H9 (cell line): Measurements from ENCODE around the gene WDHD1. TPM values are rescaled to one million over a fixed set of nuclear protein-coding genes. Genes with fewer than 3 reads are reported as not detected.

Source experiments
- DNase-seq: peaks from one replicate; pipeline ENCODE4 v3.0.0-alpha.2; 2017
- H2AFZ ChIP-seq: one replicate; pipeline ENCODE4 v1.6.1; 2013; ENCODE audit warnings: mild to moderate bottlenecking, low read length, control low read depth, moderate library complexity
- H2AK5ac ChIP-seq: 2 replicates; pipeline ENCODE4 v1.6.1; 2013; ENCODE audit warnings: low read length, control low read depth, mixed read lengths; ENCODE audit not compliant: insufficient read length
- H2BK120ac ChIP-seq: one replicate; pipeline ENCODE4 v1.6.1; 2013; ENCODE audit warnings: low read depth, mild to moderate bottlenecking, low read length, control low read depth, inconsistent platforms; ENCODE audit not compliant: poor library complexity, severe bottlenecking
- H2BK12ac ChIP-seq: 2 replicates; pipeline ENCODE4 v1.6.1; 2013; ENCODE audit warnings: low read length, control low read depth, mixed read lengths, low read depth; ENCODE audit not compliant: insufficient read length
- H2BK15ac ChIP-seq: 2 replicates; pipeline ENCODE4 v1.6.1; 2013; ENCODE audit warnings: low read depth, low read length, control low read depth
- H2BK20ac ChIP-seq: one replicate; pipeline ENCODE4 v1.6.1; 2013; ENCODE audit warnings: low read depth, mild to moderate bottlenecking, low read length, control low read depth, inconsistent platforms; ENCODE audit not compliant: poor library complexity, severe bottlenecking
- H2BK5ac ChIP-seq: 2 replicates; pipeline ENCODE4 v1.6.1; 2013; ENCODE audit warnings: low read length, control low read depth, mixed read lengths; ENCODE audit not compliant: insufficient read length
- H3K14ac ChIP-seq: 2 replicates; pipeline ENCODE4 v1.6.1; 2013; ENCODE audit warnings: low read length, control low read depth; ENCODE audit not compliant: insufficient read depth
- H3K18ac ChIP-seq: 2 replicates; pipeline ENCODE4 v1.6.1; 2013; ENCODE audit warnings: low read depth, mild to moderate bottlenecking, mixed read lengths, low read length, control low read depth; ENCODE audit not compliant: insufficient read length
- H3K23ac ChIP-seq: 2 replicates; pipeline ENCODE4 v1.6.1; 2013; ENCODE audit warnings: low read length, control low read depth, mixed read lengths, low read depth; ENCODE audit not compliant: insufficient read length
- H3K23me2 ChIP-seq: 2 replicates; pipeline ENCODE4 v1.6.1; 2013; ENCODE audit warnings: low read depth, mild to moderate bottlenecking, mixed read lengths, low read length, control low read depth; ENCODE audit not compliant: insufficient read length, poor library complexity, severe bottlenecking
- H3K27ac ChIP-seq: 2 replicates; pipeline ENCODE4 v1.5.1; 2013; ENCODE audit warnings: low read length, control low read depth, mixed read lengths, low read depth; ENCODE audit not compliant: insufficient read length
- H3K27me3 ChIP-seq: 2 replicates; pipeline ENCODE4 v1.6.1; 2013; ENCODE audit warnings: low read length, control low read depth, inconsistent platforms; ENCODE audit not compliant: insufficient read depth
- H3K4ac ChIP-seq: 2 replicates; pipeline ENCODE4 v1.6.1; 2013; ENCODE audit warnings: low read depth, mild to moderate bottlenecking, control low read depth, inconsistent platforms, low read length, moderate library complexity
- H3K4me1 ChIP-seq: 2 replicates; pipeline ENCODE4 v1.6.1; 2013; ENCODE audit warnings: low read length, control low read depth, inconsistent platforms; ENCODE audit not compliant: insufficient read depth
- H3K4me2 ChIP-seq: 2 replicates; pipeline ENCODE4 v1.6.1; 2013; ENCODE audit warnings: low read length, control low read depth, mixed read lengths; ENCODE audit not compliant: insufficient read length, insufficient read depth
- H3K56ac ChIP-seq: 2 replicates; pipeline ENCODE4 v1.6.1; 2013; ENCODE audit warnings: low read depth, mild to moderate bottlenecking, mixed read lengths, low read length, control low read depth; ENCODE audit not compliant: insufficient read length
- H3K79me1 ChIP-seq: 2 replicates; pipeline ENCODE4 v1.6.1; 2013; ENCODE audit warnings: low read depth, mild to moderate bottlenecking, moderate library complexity, low read length, control low read depth, inconsistent platforms; ENCODE audit not compliant: insufficient read depth, poor library complexity, severe bottlenecking
- H3K79me2 ChIP-seq: 2 replicates; pipeline ENCODE4 v1.6.1; 2013; ENCODE audit warnings: low read length, control low read depth, inconsistent platforms; ENCODE audit not compliant: insufficient read depth
- H3K9ac ChIP-seq: 2 replicates; pipeline ENCODE4 v1.6.1; 2013; ENCODE audit warnings: low read length, control low read depth, mixed read lengths; ENCODE audit not compliant: insufficient read length; ENCODE audit errors: extremely low read depth
- H3K9me3 ChIP-seq: one replicate; pipeline ENCODE4 v1.6.1; 2013; ENCODE audit warnings: low read depth, low read length, inconsistent platforms; ENCODE audit not compliant: control insufficient read depth
- H3T11ph ChIP-seq: one replicate; pipeline ENCODE4 v1.6.1; 2013; ENCODE audit warnings: mild to moderate bottlenecking, low read length, control low read depth, inconsistent platforms
- H4K20me1 ChIP-seq: one replicate; pipeline ENCODE4 v1.6.1; 2013; ENCODE audit not compliant: control insufficient read depth, insufficient read length, insufficient read depth
- H4K5ac ChIP-seq: 2 replicates; pipeline ENCODE4 v1.6.1; 2013; ENCODE audit warnings: low read depth, mild to moderate bottlenecking, mixed read lengths, low read length, control low read depth; ENCODE audit not compliant: insufficient read length
- H4K8ac ChIP-seq: replicated peaks from 2 replicates; pipeline ENCODE4 v1.6.1; 2013; ENCODE audit warnings: low read length, control low read depth, mixed read lengths, low read depth; ENCODE audit not compliant: insufficient read length
- H4K91ac ChIP-seq: 2 replicates; pipeline ENCODE4 v1.6.1; 2013; ENCODE audit warnings: low read depth, mild to moderate bottlenecking, moderate library complexity, mixed read lengths, low read length, control low read depth; ENCODE audit not compliant: insufficient read length
- H3K27ac Mint-ChIP-seq, 3 experiments: 2 replicates in 2 of 3; 3 replicates in 1 of 3; pipeline ENCODE4 v1.8.0; 2020 to 2021; ENCODE audit warnings: mixed read lengths in 3 of 3, mild to moderate bottlenecking in 1 of 3, moderate library complexity in 1 of 3
- H3K27me3 Mint-ChIP-seq: 2 replicates; pipeline ENCODE4 v1.8.0; 2021; ENCODE audit warnings: low read depth, mild to moderate bottlenecking, moderate library complexity, mixed read lengths
- H3K36me3 Mint-ChIP-seq, 3 experiments: 2 replicates in 2 of 3; 3 replicates in 1 of 3; pipeline ENCODE4 v1.8.0; 2020 to 2021; ENCODE audit warnings: low read depth in 3 of 3, mixed read lengths in 3 of 3; ENCODE audit not compliant: insufficient read depth in 1 of 3
- H3K4me1 Mint-ChIP-seq, 2 experiments: 2 replicates each; pipeline ENCODE4 v1.8.0; 2020; ENCODE audit warnings: mixed read lengths in 2 of 2
- H3K4me3 Mint-ChIP-seq, 2 experiments: 2 replicates in 1 of 2; 3 replicates in 1 of 2; pipeline ENCODE4 v1.8.0; 2020 to 2021; ENCODE audit warnings: mild to moderate bottlenecking in 2 of 2, mixed read lengths in 2 of 2, moderate library complexity in 1 of 2
- H3K9me3 Mint-ChIP-seq, 2 experiments: 2 replicates in 1 of 2; 3 replicates in 1 of 2; pipeline ENCODE4 v1.8.0; 2020; ENCODE audit warnings: mild to moderate bottlenecking in 2 of 2, mixed read lengths in 2 of 2, moderate library complexity in 1 of 2
- WGBS: extraction: QIAGEN DNeasy Blood & Tissue Kit; methylation state at CpG from one replicate; pipeline ENCODE4 v1.1.7; 2013; ENCODE audit warnings: missing lambda C conversion rate, low lambda C conversion rate, mixed read lengths; ENCODE audit not compliant: insufficient read length; ENCODE audit errors: extremely low coverage; 5-methylcytosine and 5-hydroxymethylcytosine counted together
- total RNA-seq: library from RNA; stranded (reverse); gene quantifications from 2 replicates; pipeline ENCODE4 v1.2.1, GENCODE V29; 2021
- TF ChIP-seq, protein P1 (sequence below): fragments of 200-600 bp; sonication (generic); conservative IDR thresholded peaks from 3 replicates; pipeline ENCODE4 v1.8.0; 2021; ENCODE audit warnings: antibody characterized with exemption, mild to moderate bottlenecking

The WDHD1 gene
- total RNA-seq, 1 experiment from 2014 or later = 93.7 TPM

DNA sequence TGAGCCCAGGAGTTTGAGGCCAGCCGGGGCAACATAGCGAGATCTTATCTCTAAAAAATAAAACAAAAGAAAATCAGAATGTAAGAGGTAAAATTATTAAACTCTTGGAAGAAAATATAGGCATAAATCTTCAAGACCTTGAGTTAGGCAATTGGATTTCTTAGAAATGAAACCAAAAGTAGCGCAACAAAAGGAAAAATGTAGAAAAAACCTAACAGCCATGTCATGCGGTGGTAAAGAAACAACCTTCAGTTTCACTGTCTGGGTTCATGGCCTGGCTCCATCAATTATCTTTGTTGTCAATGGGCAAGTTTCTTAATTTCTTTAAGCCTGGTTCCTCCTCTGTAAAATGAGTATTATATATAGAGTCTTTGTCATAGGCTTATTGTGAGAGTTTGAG is 118.7 kb downstream of the WDHD1 start:
- Mint-ChIP-seq H3K27me3 (peaks cover 21% of the 10 kb centered on the region), H3K9me3 (no peaks in the 10 kb centered on the region), H3K36me3 (no peaks in the 10 kb centered on the region), H3K27ac (no peak overlapping the region), H3K4me1 (peaks cover 3 to 6% of the 10 kb centered on the region in 2 experiments; a peak in 2 of 4 replicates), H3K4me3 (no peak overlapping the region)
- Histone ChIP-seq H2AFZ (no peak overlapping the region), H3K9ac (no peak overlapping the region), H2BK20ac (no peak overlapping the region), H4K20me1 (no peaks in the 10 kb centered on the region), H3T11ph (no peak overlapping the region), H2BK12ac (no peak overlapping the region), H3K79me2 (no peaks in the 10 kb centered on the region), H4K91ac (no peak overlapping the region), H3K27me3 (no peaks in the 10 kb centered on the region), H3K9me3 (no peaks in the 10 kb centered on the region), H3K23ac (no peak overlapping the region), H3K79me1 (no peaks in the 10 kb centered on the region), H2BK5ac (no peak overlapping the region), H3K14ac (no peak overlapping the region), H3K23me2 (no peaks in the 10 kb centered on the region), H3K27ac (no peak overlapping the region), H2AK5ac (no peak overlapping the region), H2BK120ac (no peak overlapping the region), H3K18ac (no peak overlapping the region), H3K4ac (no peak overlapping the region), H3K4me2 (no peak overlapping the region), H3K4me1 (no peaks in the 10 kb centered on the region), H3K56ac (no peak overlapping the region), H2BK15ac (no peak overlapping the region), H4K8ac (no peak overlapping the region), H4K5ac (no peak overlapping the region)
- no CpG with 5 or more reads among the region's 4 CpGs for whole genome bisulfite sequencing
- no peak for DNase-seq
- TF ChIP-seq, protein P1, sequence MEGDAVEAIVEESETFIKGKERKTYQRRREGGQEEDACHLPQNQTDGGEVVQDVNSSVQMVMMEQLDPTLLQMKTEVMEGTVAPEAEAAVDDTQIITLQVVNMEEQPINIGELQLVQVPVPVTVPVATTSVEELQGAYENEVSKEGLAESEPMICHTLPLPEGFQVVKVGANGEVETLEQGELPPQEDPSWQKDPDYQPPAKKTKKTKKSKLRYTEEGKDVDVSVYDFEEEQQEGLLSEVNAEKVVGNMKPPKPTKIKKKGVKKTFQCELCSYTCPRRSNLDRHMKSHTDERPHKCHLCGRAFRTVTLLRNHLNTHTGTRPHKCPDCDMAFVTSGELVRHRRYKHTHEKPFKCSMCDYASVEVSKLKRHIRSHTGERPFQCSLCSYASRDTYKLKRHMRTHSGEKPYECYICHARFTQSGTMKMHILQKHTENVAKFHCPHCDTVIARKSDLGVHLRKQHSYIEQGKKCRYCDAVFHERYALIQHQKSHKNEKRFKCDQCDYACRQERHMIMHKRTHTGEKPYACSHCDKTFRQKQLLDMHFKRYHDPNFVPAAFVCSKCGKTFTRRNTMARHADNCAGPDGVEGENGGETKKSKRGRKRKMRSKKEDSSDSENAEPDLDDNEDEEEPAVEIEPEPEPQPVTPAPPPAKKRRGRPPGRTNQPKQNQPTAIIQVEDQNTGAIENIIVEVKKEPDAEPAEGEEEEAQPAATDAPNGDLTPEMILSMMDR = no peak
